ENCODE results near the gene VTA1.

The VTA1 gene

DNA sequence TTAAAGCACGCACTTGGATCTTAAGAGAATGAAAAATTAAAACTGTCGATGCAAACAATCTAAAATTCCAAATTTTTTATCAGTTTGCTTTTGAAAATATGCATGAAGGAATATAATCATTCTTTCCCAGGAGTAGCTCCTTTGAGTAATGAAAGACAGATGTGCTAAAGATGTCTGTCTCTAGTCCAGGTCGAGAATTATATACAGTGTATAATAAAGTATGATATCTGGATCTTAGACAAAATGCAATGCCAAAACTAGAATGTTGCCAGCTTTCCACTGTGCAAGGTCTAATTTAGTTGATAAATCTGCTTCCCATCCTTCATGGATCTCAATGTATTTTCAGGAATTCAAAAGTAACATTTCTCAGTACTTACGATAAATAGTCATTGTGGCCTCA, 89.6 kb downstream of the VTA1 start:
- Histone ChIP-seq H3K36me3 (ENCODE audit: insufficient read depth, low read length) (no peaks in the 10 kb centered on the region), H3K4me3 (ENCODE audit: low read depth in 1 of 2, low read length in 2 of 2) (no peak overlapping the region), H3K9ac (ENCODE audit: low read depth, low read length) (no peak overlapping the region), H3K79me2 (ENCODE audit: insufficient read depth, low read length) (no peaks in the 10 kb centered on the region), H4K20me1 (ENCODE audit: insufficient read depth, low read length) (no peaks in the 10 kb centered on the region), H3K9me3 (ENCODE audit: insufficient read depth, low read length, severe bottlenecking) (no peaks in the 10 kb centered on the region), H3K4me2 (ENCODE audit: insufficient read depth, low read length) (no peak overlapping the region), H3K4me1 (ENCODE audit: insufficient read depth, low read length) (no peaks in the 10 kb centered on the region), H3K27me3 (ENCODE audit: insufficient read depth, low read length, poor library complexity) (peaks cover 5% of the 10 kb centered on the region), H2AFZ (ENCODE audit: low read depth, low read length) (no peak overlapping the region), H3K27ac (ENCODE audit: low read length) (no peak overlapping the region)
- ATAC-seq (ENCODE audit: insufficient read depth, low read depth) (no peak), DNase-seq (no peak)
- TF ChIP-seq, protein P1, sequence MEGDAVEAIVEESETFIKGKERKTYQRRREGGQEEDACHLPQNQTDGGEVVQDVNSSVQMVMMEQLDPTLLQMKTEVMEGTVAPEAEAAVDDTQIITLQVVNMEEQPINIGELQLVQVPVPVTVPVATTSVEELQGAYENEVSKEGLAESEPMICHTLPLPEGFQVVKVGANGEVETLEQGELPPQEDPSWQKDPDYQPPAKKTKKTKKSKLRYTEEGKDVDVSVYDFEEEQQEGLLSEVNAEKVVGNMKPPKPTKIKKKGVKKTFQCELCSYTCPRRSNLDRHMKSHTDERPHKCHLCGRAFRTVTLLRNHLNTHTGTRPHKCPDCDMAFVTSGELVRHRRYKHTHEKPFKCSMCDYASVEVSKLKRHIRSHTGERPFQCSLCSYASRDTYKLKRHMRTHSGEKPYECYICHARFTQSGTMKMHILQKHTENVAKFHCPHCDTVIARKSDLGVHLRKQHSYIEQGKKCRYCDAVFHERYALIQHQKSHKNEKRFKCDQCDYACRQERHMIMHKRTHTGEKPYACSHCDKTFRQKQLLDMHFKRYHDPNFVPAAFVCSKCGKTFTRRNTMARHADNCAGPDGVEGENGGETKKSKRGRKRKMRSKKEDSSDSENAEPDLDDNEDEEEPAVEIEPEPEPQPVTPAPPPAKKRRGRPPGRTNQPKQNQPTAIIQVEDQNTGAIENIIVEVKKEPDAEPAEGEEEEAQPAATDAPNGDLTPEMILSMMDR (IDR thresholded peaks at IDR 0.05; ENCODE audit: borderline replicate concordance, extremely low read depth, low read length, poor library complexity, severe bottlenecking), result no peak
- no peak for TF ChIP-seq EZH2 (IDR thresholded peaks at IDR 0.05; ENCODE audit: borderline replicate concordance, low read depth, low read length, severe bottlenecking)

DNA sequence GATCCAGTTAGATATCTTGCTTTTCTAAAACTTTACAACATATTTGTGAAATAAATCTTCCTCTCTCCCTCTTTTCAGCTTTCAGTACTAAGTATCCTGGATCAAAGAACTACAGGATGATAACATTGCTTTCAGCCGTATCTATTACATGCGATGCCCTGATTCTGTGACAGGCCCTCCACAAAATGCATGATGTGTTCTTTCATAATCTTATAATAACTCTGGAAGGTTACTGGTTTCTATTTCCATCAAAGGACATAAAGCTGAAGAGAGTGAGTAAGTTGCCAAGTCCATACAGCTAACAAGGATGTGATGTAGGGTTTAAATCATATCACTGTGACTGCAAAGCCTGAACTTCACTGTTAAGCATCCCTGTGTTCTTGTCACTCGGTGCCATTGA, 91.8 kb downstream of the VTA1 start:
- Histone ChIP-seq H3K9me3 (ENCODE audit: insufficient read depth, low read length, severe bottlenecking) (no peaks in the 10 kb centered on the region), H3K4me2 (ENCODE audit: insufficient read depth, low read length) (no peak overlapping the region), H2AFZ (ENCODE audit: low read depth, low read length) (no peak overlapping the region), H3K27me3 (ENCODE audit: insufficient read depth, low read length, poor library complexity) (peaks cover 5% of the 10 kb centered on the region), H3K36me3 (ENCODE audit: insufficient read depth, low read length) (no peaks in the 10 kb centered on the region), H3K4me1 (ENCODE audit: insufficient read depth, low read length) (no peaks in the 10 kb centered on the region), H3K4me3 (ENCODE audit: low read depth in 1 of 2, low read length in 2 of 2) (no peak overlapping the region), H3K9ac (ENCODE audit: low read depth, low read length) (no peak overlapping the region), H3K27ac (ENCODE audit: low read length) (no peak overlapping the region), H4K20me1 (ENCODE audit: insufficient read depth, low read length) (no peaks in the 10 kb centered on the region), H3K79me2 (ENCODE audit: insufficient read depth, low read length) (no peaks in the 10 kb centered on the region)
- DNase-seq (no peak), ATAC-seq (ENCODE audit: insufficient read depth, low read depth) (no peak)
- TF ChIP-seq EZH2 (IDR thresholded peaks at IDR 0.05; ENCODE audit: borderline replicate concordance, low read depth, low read length, severe bottlenecking), result no peak
- TF ChIP-seq, protein P1 (IDR thresholded peaks at IDR 0.05; ENCODE audit: borderline replicate concordance, extremely low read depth, low read length, poor library complexity, severe bottlenecking), result no peak

DNA sequence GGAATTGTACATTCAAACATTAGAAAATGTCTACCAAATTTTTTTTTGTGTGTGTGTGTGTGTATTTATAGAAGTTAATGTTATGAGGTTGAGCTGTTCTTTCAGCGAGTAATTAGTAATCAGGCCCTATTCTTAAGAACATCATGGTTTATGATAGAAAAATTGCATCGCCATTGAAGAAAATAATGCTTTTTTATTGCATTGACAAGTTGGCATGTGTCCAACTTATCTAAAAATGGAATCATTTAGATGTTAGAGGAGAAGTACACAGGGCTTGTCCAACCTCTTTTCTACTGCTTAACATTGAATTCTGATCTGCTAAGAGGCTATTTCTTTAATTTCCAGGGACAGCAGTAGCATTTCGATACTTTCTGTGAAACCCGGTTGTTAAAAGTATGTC, 93.1 kb downstream of the VTA1 start:
- no peak overlapping the region for H2AFZ ChIP-seq (ENCODE audit: low read depth, low read length)
- H3K4me2 ChIP-seq (ENCODE audit: insufficient read depth, low read length), result no peak overlapping the region
- ATAC-seq (ENCODE audit: insufficient read depth, low read depth), result no peak
- H4K20me1 ChIP-seq (ENCODE audit: insufficient read depth, low read length), result no peaks in the 10 kb centered on the region
- TF ChIP-seq, protein P1 (IDR thresholded peaks at IDR 0.05; ENCODE audit: borderline replicate concordance, extremely low read depth, low read length, poor library complexity, severe bottlenecking), result no peak
- TF ChIP-seq EZH2 (IDR thresholded peaks at IDR 0.05; ENCODE audit: borderline replicate concordance, low read depth, low read length, severe bottlenecking), result no peak
- no peaks in the 10 kb centered on the region for H3K36me3 ChIP-seq (ENCODE audit: insufficient read depth, low read length)
- H3K9me3 ChIP-seq (ENCODE audit: insufficient read depth, low read length, severe bottlenecking), result no peaks in the 10 kb centered on the region
- H3K4me1 ChIP-seq (ENCODE audit: insufficient read depth, low read length), result no peaks in the 10 kb centered on the region
- H3K4me3 ChIP-seq (ENCODE audit: low read depth in 1 of 2, low read length in 2 of 2), result no peak overlapping the region
- no peak overlapping the region for H3K27ac ChIP-seq (ENCODE audit: low read length)
- H3K79me2 ChIP-seq (ENCODE audit: insufficient read depth, low read length), result no peaks in the 10 kb centered on the region
- peaks cover 4% of the 10 kb centered on the region for H3K27me3 ChIP-seq (ENCODE audit: insufficient read depth, low read length, poor library complexity)
- no peak overlapping the region for H3K9ac ChIP-seq (ENCODE audit: low read depth, low read length)
- DNase-seq, result no peak

DNA sequence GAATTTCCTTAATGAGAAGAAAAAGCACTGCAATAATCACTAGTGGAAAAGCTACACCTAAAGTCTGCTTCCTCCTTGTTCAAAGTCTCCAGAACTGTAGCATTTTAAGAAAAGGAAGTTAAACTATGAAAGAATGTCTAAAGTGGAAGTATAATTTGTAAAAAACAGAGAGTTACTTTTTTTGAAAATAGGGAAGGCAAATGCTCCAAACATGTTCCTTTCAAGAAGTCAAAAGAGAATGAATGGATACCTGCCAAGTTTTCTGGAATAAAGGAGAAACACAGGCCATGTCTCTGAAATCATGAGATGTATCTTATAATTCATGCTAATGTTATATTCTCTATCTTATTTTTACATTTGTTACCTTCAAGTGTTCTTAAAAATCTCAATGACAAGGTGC, 94.0 kb downstream of the VTA1 start:
- ATAC-seq (ENCODE audit: insufficient read depth, low read depth) (no peak), DNase-seq (no peak)
- no peak overlapping the region for H3K27ac ChIP-seq (ENCODE audit: low read length)
- H3K27me3 ChIP-seq (ENCODE audit: insufficient read depth, low read length, poor library complexity), result no peaks in the 10 kb centered on the region
- no peaks in the 10 kb centered on the region for H3K4me1 ChIP-seq (ENCODE audit: insufficient read depth, low read length)
- no peaks in the 10 kb centered on the region for H3K79me2 ChIP-seq (ENCODE audit: insufficient read depth, low read length)
- no peaks in the 10 kb centered on the region for H3K36me3 ChIP-seq (ENCODE audit: insufficient read depth, low read length)
- H4K20me1 ChIP-seq (ENCODE audit: insufficient read depth, low read length), result no peaks in the 10 kb centered on the region
- no peak overlapping the region for H3K4me3 ChIP-seq (ENCODE audit: low read depth in 1 of 2, low read length in 2 of 2)
- H3K4me2 ChIP-seq (ENCODE audit: insufficient read depth, low read length), result no peak overlapping the region
- H2AFZ ChIP-seq (ENCODE audit: low read depth, low read length), result no peak overlapping the region
- TF ChIP-seq EZH2 (IDR thresholded peaks at IDR 0.05; ENCODE audit: borderline replicate concordance, low read depth, low read length, severe bottlenecking), result no peak
- TF ChIP-seq, protein P1 (IDR thresholded peaks at IDR 0.05; ENCODE audit: borderline replicate concordance, extremely low read depth, low read length, poor library complexity, severe bottlenecking), result no peak
- no peak overlapping the region for H3K9ac ChIP-seq (ENCODE audit: low read depth, low read length)
- H3K9me3 ChIP-seq (ENCODE audit: insufficient read depth, low read length, severe bottlenecking), result no peaks in the 10 kb centered on the region
